GM12874 (cell line): ENCODE data around the gene DGCR8.

Experiments
- CTCF ChIP-seq: IDR thresholded peaks from 2 replicates; pipeline ENCODE4 v1.5.1; 2011; ENCODE audit warnings: low read depth, mild to moderate bottlenecking, control low read depth, low read length, moderate library complexity; ENCODE audit not compliant: insufficient read depth

DGCR8 gene

GRCh38 chr22:20043057-20043996 lies 36.7 kb upstream of the DGCR8 start:
- TF ChIP-seq CTCF = no peak

- no peak for TF ChIP-seq CTCF
Measured at GRCh38 chr22:20043997-20044342, 36.1 kb upstream of the DGCR8 start.

GRCh38 chr22:20044495-20045151 lies 35.4 kb upstream of the DGCR8 start:
- no peak for TF ChIP-seq CTCF

GRCh38 chr22:20046730-20047129 lies 33.3 kb upstream of the DGCR8 start:
- TF ChIP-seq CTCF = no peak

DNA sequence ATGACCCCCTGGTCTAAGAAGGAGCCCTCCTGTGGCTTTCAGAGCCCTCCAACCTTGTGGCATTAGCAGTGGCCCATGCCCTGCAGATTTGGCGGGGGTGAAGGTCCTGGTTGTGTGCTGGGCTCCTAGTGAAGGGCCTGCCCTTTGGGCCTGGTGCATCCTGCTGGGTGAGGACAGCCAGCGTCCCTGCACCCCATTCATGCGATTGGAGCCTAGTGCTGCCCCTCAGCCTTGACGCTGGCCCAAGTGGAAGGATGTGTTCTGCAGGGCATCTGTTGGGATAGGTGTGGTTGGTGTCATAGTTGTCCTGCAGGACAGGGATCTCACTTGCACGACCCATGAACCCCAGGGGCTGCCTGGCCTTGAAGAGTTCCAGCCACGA lies 28.1 kb upstream of the DGCR8 start:
- TF ChIP-seq CTCF = no peak

- TF ChIP-seq CTCF = no peak
Measured at GRCh38 chr22:20052309-20053259, 27.5 kb upstream of the DGCR8 start.
